Measurements from ENCODE around the gene CALML5.

The CALML5 gene

DNA sequence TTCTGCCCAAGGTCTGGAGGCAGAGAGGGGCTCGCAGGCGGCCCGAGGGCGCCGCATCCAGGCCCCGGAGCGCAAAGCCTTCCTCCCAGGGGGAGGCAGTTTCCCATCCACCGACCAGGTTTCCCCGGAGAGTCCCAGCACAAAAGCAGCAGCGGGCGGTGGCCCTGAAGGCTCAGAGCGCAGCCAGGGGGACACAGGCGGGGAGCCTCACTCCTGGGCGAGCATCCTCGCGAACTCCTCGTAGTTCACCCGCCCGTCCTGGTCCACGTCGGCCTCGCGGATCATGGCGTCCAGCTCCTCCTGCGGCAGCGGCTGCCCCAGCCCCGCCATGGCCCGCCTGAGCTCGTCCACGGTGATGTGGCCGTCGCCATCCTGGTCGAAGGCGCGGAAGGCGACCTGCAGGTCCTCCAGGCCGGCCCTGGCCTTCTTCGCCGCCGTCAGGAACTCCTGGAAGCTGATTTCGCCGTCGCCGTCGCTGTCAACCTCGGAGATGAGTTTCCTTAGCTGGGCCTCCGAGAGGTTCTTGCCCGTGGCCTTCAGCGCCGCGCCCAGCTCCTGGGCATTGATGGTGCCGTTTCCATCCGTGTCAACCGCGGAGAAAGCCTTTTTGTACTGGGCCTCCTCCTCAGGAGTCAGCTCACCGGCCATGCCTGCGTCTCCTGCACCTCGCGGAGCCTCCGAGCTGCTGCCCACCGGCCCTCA lies 428 bp downstream of the CALML5 start:
- DNase-seq: no peak

DNA sequence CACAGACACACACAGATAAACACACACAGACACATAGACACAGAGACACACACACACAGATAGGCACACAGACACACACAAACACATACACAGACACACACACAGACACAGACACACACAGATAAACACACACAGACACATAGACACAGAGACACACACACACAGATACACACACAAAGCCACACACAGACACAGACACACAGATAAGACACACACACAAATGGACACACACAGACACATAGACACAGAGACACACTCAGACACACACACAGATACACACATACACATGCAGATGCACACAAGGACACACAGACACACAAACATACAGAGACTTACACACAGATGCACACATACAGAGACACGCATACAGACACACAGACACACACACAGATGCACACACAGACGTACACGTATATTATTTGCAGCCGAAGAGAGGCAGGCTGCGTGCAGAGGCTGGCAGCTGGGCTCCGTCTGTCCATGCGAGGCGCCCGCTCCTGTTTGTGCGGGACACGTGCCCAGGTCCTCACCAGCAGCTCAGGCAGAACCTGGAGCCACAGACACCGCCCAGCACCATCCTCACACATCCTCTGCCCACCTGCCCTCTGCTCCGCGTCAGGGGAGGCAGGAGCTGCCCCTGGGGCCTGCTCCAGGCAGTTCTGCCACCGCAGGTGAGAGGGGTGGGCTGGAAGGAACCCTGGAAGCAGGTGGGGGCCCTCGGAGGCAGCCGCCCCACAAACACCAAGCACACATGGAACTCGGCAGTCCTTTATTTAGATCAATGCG lies 1.2 kb downstream of the CALML5 start:
- no peak for DNase-seq

- no peak for DNase-seq
Observed at GRCh38 chr10:5497289-5497688, 2.1 kb downstream of the CALML5 start.

GRCh38 chr10:5496261-5497250 lies 2.8 kb downstream of the CALML5 start:
- no peak for DNase-seq

GRCh38 chr10:5494611-5495010 lies 4.8 kb downstream of the CALML5 start:
- no peak for DNase-seq

DNA sequence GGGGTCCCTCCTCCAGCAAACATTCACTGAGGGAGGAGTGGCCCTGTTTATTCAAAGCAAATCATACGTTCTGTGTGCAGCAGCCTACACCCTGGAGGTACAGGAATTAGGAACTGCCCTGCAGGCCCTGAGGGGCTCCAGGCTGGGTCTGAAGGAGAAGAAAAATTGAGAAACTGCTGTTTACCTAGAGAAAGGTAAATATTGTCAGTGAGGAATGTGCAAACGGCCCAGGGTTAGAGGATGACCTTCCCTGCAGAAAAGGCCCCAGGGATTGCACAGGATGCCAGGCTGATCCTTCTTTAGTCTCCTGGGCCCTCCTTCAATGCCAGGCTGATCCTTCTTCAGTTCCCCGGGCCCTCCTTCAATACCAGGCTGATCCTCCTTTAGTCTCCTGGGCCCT lies 5.7 kb downstream of the CALML5 start:
- no peak for DNase-seq

DNA sequence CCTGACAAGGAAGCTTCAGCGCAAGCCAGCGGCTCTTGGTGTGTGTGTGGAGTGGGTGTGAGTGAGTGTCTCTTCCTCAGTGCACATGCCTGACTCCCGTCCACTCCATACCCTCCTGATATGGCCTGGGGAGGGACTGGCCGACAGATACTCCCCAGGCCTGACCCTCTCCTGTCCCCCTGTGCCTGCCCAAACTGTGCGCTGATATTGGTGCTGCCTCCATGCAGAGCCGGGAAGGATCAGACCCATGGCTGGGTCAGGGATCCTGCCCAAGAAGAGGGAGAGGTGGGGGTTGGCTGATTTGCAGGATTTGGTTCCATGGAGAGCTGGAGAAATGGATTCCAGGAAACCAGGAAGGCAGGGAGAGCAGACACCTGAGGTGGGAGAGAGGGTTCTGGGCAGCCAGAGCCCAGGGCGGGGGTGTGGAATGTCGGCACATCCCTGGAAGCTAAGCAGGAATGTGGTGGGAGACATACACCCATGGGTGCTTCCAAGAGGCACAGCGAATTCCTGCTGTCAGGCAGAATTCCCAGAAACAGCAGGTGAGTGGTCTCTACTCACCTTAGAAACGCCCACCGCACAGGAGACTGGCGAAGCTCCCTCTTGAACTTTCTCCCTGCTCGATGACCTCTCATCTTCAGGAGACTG lies 6.3 kb downstream of the CALML5 start:
- DNase-seq: no peak

DNA sequence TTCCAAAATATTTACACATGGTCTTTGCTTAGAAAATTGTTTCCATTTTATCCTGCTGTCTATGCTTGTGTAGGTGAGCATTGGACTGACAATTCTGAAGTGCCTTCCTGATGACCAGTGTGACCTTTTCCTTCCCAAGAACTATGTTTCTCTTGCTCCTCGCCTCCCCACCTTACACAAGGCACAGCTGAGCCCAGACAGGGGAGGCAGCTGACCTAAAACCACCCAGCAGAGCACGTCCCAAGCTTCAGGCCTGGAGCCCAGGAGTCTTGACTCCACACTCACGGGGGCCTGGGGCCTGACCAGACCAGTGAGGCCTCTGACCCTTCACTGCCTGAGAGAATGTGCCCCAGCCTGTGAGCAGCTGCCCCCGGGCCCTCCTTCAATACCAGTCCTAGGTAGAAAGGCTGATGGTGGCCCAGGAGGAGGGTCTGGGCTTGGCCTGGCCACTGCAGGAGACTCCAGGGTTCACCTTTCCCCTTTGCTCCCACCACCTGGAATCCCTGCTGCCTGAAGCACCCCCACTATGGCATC lies 7.0 kb downstream of the CALML5 start:
- no peak for DNase-seq

DNA sequence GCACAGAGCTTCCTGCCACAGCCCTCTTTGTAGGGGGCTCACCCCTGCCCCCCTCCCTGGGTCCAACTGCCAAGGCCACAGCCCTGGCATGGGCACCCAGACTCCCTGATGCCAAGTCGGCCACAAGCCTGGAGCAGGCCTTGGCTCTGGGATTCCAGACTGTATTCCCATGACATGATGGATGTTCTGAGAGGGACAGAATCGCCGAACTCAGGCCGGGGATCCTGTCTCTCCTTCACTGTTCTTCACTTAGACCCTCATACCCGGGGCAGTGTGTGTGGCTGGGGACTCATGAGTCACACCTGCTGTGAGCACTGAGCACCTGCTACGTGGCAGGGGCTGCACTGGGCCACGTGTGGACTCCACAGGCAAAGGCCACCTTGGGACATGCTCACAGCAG lies 7.9 kb downstream of the CALML5 start:
- no peak for DNase-seq

DNA sequence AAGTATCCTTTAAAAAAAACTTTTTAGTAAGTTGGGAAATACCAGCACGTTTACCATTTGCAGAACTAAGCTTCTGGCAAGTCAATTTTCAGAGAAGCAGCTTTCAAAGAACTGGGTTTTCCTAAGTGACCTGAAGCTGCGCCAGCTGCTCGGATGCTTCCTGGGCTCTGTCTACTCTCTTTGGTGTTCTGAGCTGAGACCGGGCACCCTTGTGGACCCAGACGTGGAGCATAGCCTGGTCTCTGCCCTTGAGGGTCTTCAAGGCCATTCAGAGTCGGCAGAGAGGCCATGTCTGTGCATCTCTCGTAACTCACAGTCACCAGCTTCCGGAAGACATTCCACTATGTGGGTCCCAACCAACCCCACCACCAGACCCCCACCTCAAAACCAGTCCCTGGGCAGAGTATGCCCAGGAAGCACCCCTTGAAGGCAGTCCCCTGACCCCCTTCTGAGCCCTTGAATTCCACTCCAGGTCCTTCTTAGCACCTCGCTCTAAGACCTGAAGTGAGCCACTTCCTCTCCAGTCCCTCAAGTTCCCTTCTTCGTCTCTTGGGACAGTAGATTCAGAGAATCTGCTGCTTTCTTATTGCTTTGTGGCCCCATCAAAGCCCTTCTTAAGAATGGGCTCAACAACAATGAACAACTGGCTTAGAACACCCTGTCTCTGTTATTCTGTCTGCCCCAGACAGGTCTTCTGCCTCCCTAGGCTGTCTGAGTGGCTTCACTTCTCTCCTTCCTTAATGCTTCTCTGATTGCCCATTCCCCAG lies 8.5 kb downstream of the CALML5 start:
- no peak for DNase-seq

DNA sequence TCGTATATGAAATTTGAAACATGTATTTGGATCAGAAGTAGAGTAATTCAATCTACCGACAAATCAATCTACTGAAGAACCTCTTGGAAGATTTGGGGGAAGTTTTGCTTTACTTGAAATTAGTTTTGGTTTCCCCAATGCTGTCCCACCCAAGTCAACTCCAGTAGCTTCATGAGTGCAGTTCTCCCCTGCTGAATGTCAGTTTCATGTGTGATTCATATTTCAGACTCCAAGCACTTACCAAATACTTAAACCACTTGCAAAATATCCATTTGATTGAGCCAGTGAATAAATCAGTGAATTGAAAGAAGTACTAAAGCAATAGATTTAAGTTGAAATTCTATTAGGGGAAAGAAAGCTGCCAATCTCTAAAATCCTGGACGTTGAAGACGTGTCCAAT lies 9.3 kb downstream of the CALML5 start:
- DNase-seq: no peak

DNA sequence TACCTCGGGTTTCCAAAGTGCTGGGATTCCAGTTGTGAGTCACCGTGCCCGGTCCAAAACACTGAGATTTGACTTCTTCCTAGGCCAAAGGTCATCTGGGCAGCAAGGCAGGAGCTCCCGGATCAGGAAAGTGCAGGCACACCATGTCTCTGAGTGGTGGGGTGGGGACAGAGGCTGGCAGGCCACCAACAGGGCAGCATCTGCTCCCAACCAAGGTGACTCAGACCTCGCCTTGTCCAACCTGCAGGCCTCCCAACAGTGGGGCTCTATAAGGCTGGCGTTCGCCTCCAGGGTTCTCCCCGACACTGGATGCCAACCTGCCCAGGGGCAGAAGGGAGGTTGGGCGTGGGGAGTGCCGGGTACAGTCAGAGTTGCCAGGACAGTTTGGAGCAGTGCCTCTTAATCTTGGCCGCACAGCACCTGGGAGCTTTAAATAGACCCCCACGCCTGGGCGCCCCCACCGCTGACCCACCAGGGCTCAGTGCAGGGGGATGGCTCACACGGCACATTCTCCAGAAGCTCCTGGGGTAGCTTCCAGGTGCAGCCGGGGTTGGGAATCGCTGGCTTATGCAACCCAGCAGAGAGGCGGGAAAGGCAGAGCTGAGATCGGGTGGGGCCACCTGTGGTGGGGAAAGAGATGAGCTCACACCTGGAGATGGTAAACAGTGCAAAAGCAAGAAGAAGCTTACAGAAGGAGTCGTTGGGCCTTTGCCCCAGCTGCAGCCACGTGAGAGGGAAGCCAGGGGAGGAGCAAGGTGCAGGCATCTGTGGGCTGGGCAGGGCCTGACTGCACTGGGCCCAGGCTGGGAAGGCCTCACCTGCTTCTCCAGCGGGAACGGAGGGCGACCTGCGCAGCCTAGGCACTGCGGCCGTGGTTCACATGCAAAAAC lies 10.9 kb downstream of the CALML5 start:
- DNase-seq: no peak

DNA sequence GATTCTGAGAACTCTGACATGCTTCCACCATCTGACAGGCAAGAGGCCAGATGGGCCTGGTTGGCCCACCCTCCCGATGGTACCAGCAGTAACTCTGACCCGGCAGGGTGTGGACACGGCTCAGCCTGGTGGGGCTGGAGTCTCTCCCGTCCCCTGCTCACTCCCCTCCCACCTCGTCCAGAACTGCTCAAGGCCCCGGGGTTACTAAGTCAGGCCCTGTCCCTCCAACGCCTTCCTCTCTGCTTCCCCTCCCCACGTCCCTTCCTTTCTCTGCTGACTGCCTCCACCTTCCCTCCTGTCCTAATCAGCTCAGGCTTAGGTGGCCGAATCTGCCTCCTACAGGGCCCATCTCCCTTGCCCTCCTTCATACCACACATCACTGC lies 12.5 kb downstream of the CALML5 start:
- no peak for DNase-seq

DNA sequence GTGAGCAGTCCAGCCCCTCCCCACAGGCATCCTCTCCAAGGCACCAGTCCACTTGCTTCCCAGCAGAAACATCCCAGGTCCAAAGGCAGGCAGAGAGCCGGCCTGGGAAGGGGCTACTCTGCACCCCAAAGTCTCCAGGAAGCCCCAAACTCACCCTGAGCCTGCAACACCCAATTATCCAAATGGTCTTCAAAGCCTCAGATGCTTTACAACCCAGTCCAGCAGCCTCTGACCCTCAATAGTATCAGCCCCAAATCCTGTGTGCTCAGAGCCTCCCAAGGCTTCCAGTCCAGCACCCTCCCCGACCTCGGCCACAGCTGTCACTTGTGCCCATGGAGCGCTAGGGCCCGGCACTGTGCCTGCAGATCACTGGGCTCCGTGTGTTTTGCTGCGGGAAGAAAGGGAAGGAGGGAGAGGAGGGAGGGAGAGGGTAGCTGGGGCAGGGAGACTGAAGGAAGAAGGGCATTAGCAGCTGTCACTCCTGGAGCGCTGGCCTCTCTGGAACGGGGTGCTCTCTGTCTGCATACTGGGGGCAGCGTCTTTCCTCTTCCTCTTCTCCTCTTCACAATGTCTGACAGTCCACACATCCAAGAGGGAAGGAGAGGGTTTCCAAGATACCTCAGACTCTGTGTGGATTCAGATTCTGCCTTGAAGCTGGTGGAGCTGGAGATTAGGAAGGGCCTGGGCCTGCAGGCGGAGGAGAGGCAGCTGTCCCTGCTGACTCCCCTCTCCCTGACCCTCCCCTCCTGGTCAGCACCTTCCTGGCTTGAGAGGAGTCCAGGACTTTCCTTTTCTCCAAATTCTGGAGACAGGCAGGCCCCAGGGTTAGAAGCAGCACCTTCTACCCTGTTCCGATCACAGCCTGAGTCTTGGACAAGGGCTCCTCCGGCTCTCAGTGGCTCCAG lies 13.2 kb downstream of the CALML5 start:
- no peak for DNase-seq

DNA sequence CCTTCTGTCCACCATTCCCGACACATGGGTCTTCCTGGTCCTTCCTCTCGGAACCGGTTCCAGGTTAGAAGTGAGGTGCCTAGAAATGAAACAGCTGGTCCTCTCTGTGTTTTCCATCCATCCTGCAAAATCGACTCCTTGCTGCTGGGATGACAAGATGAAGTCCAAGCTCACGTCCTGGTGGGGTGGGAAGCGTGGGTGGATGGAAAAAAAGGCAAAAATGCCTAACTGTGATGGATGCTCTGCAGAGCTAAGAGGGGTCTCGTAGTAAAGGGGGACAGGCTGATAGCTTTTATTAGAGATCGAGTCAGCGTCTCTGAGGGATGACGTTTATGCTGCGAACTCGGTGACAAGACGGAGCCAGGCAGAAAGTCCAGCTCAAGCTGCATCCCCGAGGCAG lies 14.1 kb downstream of the CALML5 start:
- DNase-seq: no peak

- peak; percentile 6 for DNase-seq
Observed at GRCh38 chr10:5484205-5484604, 15.2 kb downstream of the CALML5 start.

- no peak for DNase-seq
Observed at GRCh38 chr10:5482016-5482415, 17.4 kb downstream of the CALML5 start.

GRCh38 chr10:5481121-5481520 lies 18.2 kb downstream of the CALML5 start:
- DNase-seq: no peak

DNA sequence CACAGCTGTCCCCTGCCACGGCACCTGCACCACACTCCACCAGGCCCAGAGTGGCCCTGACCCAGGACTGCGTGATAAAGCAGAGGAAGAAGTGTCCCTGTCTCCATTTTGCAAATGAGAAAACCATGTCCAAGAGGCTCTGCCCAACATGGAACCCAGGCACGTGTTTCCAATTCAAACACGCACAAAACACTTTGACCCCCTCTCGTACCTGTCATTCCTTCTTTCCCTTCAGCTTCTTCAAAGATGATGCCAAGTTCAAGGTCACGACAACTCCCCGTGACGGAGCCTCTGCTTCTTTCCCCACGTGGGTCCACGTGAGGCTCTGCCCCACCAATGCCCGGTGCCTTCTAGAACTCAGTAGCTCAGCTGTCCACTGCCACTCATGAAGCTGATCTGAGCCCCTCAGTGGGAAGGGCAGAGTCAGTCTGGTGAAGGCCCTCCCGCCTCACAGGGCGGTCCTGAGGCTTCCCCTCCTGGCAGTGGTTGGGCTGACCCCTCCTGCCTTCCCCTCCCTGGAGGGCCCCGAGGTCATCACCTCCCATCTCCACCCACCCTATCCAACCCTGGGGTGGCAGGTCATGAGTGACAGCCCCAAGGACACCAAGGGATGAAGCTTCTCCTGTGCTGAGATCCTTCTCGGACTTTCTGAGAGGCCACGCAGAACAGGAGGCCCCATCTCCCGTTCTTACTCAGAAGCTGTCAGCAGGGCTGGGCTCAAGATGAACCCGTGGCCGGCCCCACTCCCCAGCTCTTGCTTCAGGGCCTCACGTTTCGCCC lies 19.0 kb downstream of the CALML5 start:
- no peak for DNase-seq

Measured in fibroblast of skin of right quadriceps (primary cell).